Myometrial cell (primary cell): ENCODE measurements around the gene RSPH10B2. TPM values are rescaled to one million over a fixed set of nuclear protein-coding genes. Genes with fewer than 3 reads are reported as not detected.

Source experiments
- total RNA-seq: library from RNA; depleted of rRNA; stranded (reverse); fragments of >200 nt; gene quantifications from 2 replicates; pipeline ENCODE4 v1.2.3, GENCODE V29; 2015

RSPH10B2 gene
- not detected in 2 replicates for total RNA-seq

DNA sequence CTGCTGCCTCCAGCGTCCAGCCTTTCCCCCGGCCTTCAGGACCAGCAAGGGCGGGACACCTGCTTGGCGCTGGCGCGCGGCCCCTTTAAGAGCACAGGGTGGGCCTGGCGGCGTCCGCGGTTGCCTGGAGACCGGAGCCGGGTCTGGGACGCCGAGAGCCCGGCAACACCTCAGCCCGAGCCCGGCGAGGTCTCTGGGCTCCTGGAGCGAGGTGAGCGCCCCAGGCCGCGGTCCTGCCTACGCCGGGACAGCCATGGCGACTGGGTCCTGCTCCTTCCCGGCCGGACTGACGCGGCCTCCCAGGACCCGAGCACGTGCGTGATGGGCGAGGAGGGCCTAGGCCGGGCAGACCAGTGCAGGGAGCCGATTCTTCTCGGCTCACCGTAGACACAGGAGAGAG is at the start of gene RSPH10B2:
TSS of gene RSPH10B2 (plus strand) at position 140 of the 400 bp plus-strand sequence. CDS start 3,575 bp downstream, outside the sequence.

DNA sequence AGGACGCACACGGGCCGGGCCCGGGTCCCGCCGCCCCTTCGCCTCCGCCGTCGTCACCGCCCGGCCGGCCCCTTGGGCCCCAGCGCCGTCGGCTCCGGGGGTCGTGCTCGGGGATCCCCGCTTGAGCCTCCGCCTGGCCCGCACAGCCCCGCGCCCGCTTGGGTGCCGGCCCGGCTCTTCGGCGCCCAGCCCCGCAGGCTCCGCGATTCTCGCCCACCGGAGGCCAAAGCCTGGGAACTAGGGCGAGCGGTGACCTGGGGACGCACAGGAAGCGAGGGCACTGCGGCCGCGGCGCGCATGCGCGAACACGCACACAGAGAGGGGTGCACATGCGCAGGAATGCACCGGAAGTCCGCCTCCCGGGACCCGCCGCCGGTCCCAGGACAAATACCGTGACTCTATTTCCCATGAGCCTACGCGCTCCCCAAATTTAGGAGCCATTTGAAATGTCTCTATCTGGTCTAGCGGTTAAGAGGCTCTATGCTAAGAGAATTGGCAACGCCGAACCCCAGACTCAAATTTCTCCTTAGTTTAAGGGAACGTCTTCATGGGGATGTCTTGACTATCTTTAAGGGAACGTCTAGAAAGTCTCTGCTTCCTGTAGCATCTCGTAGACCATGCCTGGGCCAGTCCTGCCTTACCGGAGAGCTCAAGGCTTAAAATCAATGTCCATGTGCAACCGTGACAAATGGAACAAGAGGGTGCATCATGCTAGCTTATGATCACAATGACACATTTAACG is 47.1 kb upstream of the RSPH10B2 start, which contains the start of gene ZNF12:
TSS of gene ZNF12 (minus strand) at position 282 of the 742 bp plus-strand sequence. CDS start 1,774 bp downstream, outside the sequence.

DNA sequence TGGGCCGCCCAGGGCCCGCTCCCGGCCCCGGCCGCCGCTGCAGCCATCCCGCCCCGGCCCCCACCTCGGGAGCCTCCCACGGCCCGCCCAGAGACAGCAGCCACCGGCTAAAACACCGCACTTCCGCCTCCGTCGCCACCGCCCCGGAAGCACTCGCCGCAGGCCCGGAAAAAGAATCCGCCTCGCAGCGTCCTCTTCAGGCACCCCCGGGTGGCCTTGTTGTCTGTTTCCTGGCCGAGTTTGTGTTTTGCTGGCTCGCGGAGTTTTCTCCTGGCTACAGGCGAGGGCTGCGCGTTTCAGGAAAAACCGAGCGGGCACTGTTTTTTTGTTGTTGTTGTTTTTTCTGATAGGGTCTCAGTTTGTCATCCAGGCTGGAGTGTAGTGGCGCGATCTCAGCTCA is 72.2 kb downstream of the RSPH10B2 start, which contains the start of gene CCZ1B:
TSS of gene CCZ1B (minus strand) at position 125 of the 400 bp plus-strand sequence. CDS start at position 47, 78 bp downstream.

Other genes starting within 250 kb of the RSPH10B2 start
- not detected in 2 replicates for gene GRID2IP, start 202.6 kb upstream of the RSPH10B2 start, total RNA-seq
- 44.7 and 52.1 TPM in 2 replicates for gene ZDHHC4, start 176.6 kb upstream of the RSPH10B2 start, total RNA-seq
- 12.7 and 17.0 TPM in 2 replicates for gene INTS15, start 164.1 kb upstream of the RSPH10B2 start, total RNA-seq
- under 0.01 and 0.58 TPM in 2 replicates for gene ZNF853, start 138.5 kb upstream of the RSPH10B2 start, total RNA-seq
- 4.8 and 6.6 TPM in 2 replicates for gene ZNF316, start 116.8 kb upstream of the RSPH10B2 start, total RNA-seq
- gene ZNF12, start 47.2 kb upstream of the RSPH10B2 start, total RNA-seq = 6.9 and 7.6 TPM in 2 replicates
- gene CCZ1B, start 72.2 kb downstream of the RSPH10B2 start, total RNA-seq = 19.1 and 30.6 TPM in 2 replicates